KOPT-K1 (cell line): ENCODE results near the gene ASCC3.
"Not testable (repeated sequence)": the region's sequence is repeated elsewhere in the genome, so short reads cannot be mapped to it uniquely, and the experiment has no call there.

Experiments used
- H3K27ac ChIP-seq: fragments of 200-600 bp; sonication (generic); 2 replicates; pipeline ENCODE4 v1.5.1; 2016; ENCODE audit warnings: antibody characterized with exemption, mild to moderate bottlenecking, low read depth, low read length; ENCODE audit not compliant: poor library complexity, severe bottlenecking
- H3K36me3 ChIP-seq: fragments of 200-600 bp; sonication (generic); 2 replicates; pipeline ENCODE4 v1.5.1; 2017; ENCODE audit warnings: antibody characterized with exemption, mild to moderate bottlenecking, low read length, moderate library complexity; ENCODE audit not compliant: insufficient read depth
- H3K9me3 ChIP-seq: fragments of 200-600 bp; sonication (generic); 2 replicates; pipeline ENCODE4 v1.5.1; 2017; ENCODE audit warnings: antibody characterized with exemption, low read length, mild to moderate bottlenecking; ENCODE audit not compliant: insufficient read depth, poor library complexity, severe bottlenecking

Gene ASCC3

DNA sequence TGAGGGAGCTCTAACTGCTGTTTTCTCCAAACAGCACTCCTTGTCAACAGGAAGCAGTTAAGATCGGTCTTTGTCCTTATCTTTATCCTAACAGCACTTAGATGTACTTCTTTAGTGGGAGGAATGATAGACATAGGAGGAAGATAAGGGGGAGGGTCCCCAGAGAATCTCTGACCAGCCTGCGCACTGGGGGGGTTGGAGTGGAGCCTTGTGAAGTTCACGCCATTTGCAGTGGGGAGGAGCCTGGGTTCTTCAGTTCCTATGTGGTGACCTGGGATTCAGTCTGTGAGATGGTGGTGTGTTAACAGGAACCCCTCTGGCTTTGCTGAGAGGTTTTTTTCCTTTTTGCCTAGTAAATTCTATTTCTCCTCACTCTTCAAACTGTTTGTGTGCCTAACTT, 18.1 kb upstream of the ASCC3 start:
- H3K27ac ChIP-seq = no peak overlapping the region
- no peaks in the 10 kb centered on the region for H3K36me3 ChIP-seq
- no peaks in the 10 kb centered on the region for H3K9me3 ChIP-seq

DNA sequence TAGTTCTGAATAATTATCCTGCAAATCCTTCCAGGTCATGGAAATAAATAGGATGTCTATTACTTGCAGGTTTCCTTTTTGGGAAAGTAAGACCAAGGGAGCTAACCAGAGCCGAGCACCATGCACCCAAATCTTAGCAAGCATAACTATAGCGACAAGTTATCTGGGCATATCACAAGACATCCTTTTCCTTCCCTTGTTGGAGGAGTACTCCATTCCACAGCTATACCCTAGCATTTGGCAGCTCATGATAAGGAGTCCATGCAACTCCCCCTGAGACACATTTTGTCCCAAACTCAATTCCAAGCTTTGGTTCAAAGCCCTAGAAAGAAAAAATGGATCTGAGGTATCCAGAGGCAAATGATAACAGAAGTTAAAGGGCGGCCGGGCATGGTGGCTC, 16.5 kb upstream of the ASCC3 start:
- Histone ChIP-seq H3K9me3 (no peaks in the 10 kb centered on the region), H3K36me3 (no peaks in the 10 kb centered on the region), H3K27ac (no peak overlapping the region)

DNA sequence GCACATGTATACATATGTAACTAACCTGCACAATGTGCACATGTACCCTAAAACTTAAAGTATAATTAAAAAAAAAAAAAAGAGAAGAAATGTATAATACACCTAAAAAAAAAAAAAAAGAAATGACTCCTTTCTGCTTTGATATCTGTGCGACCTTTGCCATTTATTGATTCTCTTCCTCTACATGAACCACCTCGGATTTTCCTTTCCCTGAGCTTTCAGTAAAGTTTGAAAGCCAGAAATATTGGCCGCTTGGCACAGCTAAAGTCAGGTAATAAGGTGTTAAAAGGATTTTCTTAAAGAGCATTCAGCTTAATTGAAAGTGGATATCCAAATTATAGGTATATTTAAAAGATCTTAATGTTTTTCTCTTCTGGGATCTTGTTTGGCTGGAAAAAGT, 12.6 kb upstream of the ASCC3 start:
- no peaks in the 10 kb centered on the region for H3K9me3 ChIP-seq
- H3K36me3 ChIP-seq = no peaks in the 10 kb centered on the region
- no peak overlapping the region for H3K27ac ChIP-seq

DNA sequence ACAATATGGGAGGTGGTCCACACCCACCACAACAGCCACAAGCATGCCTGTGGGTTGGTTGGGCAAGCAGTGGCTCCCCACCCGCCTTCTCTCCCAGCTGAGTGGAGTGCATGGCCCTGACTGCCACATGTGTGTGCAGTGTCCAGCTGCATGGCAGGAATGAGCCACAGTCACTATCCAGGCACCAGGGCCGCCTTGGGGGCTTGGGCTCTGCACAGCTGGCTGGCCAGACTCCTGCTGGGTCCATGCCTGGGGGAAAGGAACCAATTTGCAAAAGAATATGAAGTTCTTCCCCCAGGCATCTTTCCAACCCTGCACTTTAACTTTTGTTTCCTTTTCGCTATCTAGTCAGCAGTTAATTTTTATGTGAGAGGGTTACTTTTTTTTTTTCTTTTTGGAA, 11.6 kb upstream of the ASCC3 start:
- H3K36me3 ChIP-seq = no peaks in the 10 kb centered on the region
- H3K27ac ChIP-seq = no peak overlapping the region
- H3K9me3 ChIP-seq = no peaks in the 10 kb centered on the region

DNA sequence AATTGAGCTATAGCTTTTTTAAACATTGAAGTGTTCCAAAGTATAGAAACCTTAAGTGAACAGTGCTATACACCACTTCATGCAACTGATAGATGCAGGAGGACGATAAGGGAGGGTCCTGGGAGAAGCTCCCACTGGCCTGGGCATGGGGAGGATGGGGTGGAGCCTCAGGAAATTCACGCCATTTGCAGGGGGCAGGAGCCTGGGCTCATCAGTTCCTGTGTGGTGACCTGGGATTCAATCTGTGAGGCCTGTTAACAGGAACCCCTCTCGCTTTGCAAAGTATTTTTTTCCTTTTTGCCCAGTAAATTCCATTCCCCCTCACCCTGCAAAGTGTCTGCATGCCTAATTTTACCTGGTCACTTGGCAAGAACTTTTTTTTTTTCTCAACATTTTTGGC, 11.0 kb upstream of the ASCC3 start:
- Histone ChIP-seq H3K9me3 (no peaks in the 10 kb centered on the region), H3K36me3 (no peaks in the 10 kb centered on the region), H3K27ac (no peak overlapping the region)

DNA sequence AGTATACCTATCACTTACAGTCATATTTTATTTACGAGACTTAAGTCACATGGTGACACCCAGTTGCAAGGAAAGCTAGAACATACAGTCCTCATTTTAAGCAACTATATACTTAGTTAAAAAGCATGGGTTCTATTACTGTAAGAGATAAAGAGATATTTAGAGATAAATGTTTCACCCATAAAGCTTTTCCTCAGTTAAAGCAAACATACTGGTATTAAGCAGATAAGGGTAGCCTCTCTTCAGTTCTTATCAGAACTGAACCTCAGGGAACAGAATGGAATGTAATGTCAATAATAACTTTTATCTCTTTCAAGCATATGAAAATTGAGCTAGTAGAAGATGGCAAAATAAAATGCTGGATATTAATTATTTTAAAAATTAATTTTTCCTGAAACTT, 9.9 kb upstream of the ASCC3 start:
- Histone ChIP-seq H3K36me3 (no peaks in the 10 kb centered on the region), H3K9me3 (no peaks in the 10 kb centered on the region), H3K27ac (no peak overlapping the region)

DNA sequence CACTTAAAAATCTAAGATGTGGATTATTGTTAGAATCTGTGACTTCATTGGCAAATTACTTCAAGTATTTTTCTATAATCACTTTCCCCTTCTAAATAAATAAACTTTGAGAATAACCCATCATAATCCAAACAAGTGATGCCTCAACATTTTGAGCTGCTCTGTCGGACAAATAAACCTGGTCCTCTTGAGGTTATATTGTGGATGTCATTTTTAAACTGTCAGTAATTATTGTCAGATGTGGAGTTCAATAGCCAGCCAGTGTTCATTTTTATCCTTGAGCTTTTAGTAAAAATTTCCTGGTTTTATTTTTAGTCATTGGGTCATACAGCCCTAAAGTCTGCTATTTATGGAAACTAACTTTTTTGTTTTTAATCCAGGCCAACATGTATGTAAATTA, 9.5 kb upstream of the ASCC3 start:
- H3K27ac ChIP-seq, H3K9me3 ChIP-seq, H3K36me3 ChIP-seq: not testable (repeated sequence)

DNA sequence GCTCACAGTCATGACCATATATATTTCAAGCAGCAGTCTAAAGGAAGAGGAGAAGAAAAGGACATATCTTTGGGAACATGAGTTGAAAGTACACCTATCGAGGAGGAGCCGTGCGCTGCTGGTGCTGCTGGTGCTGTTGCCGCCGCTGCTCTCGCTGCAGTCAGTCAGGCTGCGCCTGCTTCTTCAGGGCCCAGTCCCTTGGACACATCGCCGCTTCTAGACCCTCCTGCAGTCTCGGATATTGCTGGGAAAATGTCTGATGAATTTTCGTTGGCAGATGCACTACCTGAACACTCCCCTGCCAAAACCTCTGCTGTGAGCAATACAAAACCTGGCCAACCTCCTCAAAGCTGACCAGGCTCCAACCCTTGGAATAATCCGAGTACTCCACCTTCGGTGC, 8.2 kb upstream of the ASCC3 start:
- no peak overlapping the region for H3K27ac ChIP-seq
- H3K9me3 ChIP-seq = no peaks in the 10 kb centered on the region
- H3K36me3 ChIP-seq = no peaks in the 10 kb centered on the region

DNA sequence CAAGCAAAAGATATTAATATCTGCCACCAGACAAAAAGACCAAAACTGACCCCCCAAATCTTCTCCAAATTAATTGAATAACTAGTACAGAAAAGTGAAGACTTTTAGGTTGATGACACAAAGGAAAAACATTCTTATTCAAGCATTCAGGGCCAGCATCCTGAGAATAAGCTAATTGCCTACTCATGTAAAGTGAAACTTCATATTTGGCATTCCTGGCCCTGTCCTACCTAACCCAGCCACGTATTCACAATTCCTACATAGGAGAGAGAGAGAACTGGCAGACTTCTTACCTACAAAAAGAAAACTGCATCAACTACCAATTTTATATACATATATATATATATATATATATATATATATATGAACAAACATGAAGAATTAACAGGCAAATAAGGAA, 4.9 kb upstream of the ASCC3 start:
- no peaks in the 10 kb centered on the region for H3K36me3 ChIP-seq
- no peak overlapping the region for H3K27ac ChIP-seq
- H3K9me3 ChIP-seq = no peaks in the 10 kb centered on the region

DNA sequence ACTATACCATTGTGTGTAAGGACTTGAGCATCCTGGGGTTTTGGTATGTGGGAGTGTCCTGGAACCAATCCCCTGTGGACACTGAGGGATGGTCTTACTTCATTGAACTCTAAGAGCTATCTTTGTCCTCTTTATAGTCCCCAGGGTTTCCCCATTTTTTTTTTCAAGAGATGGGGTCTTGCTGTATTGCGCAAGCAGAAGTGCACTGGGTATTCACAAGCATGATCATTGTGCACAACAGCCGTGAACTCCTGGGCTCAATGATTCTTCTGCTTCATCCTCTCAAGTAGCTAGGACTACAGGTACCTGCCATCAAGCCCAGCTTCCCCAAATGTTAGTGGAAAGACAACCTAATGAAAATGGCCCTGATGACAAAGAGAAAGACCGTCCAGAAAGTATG, 2.2 kb upstream of the ASCC3 start:
- Histone ChIP-seq H3K36me3 (no peaks in the 10 kb centered on the region), H3K9me3 (no peaks in the 10 kb centered on the region)

DNA sequence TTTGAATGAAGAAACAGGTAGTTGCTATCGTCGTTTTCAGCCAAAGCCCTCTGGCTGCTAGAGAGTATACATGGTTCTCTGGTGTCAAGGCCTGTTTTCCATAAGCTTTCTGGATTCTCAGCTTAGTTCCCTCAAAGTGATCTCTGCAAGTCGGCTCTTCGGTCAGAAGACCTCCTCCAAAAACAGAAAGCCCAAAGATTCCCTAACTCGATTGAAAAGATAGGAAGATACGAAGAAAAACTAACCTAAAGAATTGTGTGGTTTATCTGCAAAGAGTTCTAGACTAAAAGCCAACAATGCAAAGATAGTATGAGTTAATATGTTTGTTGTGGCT, 545 bp upstream of the ASCC3 start:
- H3K36me3 ChIP-seq = no peaks in the 10 kb centered on the region
- no peaks in the 10 kb centered on the region for H3K9me3 ChIP-seq
- H3K27ac ChIP-seq = peak overlapping the region; percentile 80

More for the DNA sequence above, 2.2 kb upstream of the ASCC3 start:
- no peak overlapping the region for H3K27ac ChIP-seq

DNA sequence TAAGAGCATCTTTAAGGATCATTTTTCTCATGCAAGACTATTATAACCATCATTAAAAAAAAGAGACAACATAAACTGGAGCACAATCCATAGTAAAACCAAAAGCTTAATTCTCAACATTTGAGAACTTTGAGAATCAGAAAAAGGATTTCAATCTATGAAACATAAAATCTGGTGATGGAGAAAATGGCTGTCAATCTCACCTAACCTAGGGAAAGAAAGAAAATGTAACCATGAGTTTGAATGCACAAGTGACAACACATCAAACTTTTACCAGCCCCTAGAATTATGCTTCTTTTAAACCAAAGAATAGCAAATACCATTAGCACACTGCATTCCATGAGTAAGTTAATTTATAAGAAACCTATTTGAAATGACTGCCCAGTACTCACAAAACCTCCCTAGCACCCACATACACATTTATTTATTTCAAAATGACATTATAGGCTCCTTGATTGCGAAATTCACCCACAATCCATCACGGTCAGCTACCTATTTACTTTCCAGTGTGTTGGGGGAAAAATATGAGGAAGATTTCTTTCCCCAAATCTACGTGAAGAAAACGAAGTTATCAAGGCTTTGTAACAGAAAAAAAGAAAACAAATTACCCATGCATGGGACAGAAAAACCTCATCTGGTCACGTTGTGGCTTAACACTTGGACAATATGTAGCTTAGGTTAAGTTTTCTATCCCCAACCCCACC, 828 bp downstream of the ASCC3 start:
- Histone ChIP-seq H3K9me3 (no peaks in the 10 kb centered on the region), H3K36me3 (peaks cover 9% of the 10 kb centered on the region; the same call in 1 of the 2 replicates), H3K27ac (peak overlapping the region; percentile 80)

DNA sequence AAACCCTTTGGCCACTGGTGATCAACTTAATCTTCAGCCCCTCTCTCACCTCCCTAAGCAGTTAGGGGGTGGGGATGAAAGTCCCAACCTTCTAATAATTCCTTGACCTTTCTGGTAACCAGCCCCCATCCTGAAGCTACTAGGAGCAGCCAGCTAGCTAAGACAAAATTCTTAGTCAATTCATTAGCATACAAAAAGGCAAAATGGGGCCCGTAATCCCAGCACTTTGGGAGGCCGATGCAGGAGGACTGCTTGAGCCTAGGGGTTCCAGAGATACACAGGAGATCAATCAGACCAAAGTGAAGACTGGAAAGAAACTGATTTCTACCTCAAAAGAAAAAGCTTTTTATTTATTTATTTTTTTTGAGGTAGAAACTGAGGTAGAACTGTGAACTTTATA, 1.8 kb downstream of the ASCC3 start:
- Histone ChIP-seq H3K27ac (no peak overlapping the region), H3K9me3 (no peaks in the 10 kb centered on the region), H3K36me3 (peaks cover 15% of the 10 kb centered on the region; the same call in 1 of the 2 replicates)

DNA sequence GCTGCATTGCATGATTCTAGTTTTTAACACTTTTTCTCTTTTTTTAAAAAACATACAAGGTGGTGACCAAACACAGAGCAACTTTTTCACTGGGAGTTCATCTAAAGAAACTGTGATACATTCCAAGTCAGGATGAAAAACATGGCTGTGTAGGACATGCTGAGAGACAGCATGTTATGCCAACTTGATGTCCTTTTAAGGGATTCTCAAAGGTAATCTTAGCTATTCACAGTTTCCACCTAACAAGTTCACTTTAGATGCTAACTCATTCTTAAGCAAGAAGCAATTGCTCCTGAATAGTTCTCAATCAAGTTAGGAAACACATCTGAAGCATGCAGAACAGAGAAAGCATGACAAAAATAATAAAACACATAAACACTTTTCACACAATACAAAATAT, 3.3 kb downstream of the ASCC3 start:
- Histone ChIP-seq H3K27ac (no peak overlapping the region), H3K36me3 (peaks cover 20% of the 10 kb centered on the region; the same call in 1 of the 2 replicates)

DNA sequence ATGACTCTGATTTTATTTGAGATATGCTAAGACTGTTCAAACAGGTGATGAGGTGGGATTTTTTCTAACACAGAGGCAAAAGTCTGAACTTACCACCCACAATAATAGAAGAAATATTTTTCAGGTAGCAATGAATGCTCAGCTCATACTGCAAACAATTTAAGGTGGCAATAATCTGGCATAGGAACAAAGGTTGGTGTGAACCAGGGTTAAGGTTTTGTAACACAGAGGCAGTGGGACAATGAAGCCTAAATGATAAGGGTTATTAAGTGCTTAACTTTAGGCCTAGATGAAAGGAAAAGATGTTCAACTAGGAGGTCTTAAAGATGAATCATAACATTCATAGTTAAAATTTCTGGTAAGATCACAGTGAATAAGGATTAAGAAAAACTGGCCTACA, 4.9 kb downstream of the ASCC3 start:
- H3K27ac ChIP-seq = no peak overlapping the region
- H3K36me3 ChIP-seq = peaks cover 33% of the 10 kb centered on the region
- peaks cover 7% of the 10 kb centered on the region for H3K9me3 ChIP-seq

More for the DNA sequence above, 3.3 kb downstream of the ASCC3 start:
- H3K9me3 ChIP-seq = peaks cover 7% of the 10 kb centered on the region

DNA sequence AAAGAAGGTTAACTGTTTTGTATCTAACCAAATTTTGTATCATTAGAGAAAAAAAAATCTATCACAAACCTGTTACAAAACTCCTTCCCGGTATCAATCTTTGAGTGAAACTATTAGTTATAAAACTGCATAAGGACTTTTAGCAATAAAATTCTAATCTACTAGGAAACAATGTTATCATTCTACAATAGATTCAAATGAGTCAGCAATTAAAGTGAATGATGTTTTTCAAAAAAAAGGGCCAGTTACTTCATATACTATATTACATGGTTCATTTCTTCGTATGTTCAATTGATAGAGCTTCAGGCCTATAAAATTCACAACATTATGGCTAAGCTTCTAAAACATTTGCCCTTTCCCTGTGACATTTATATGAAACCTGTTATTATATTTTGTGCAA, 15.6 kb downstream of the ASCC3 start:
- Histone ChIP-seq H3K27ac (no peak overlapping the region), H3K36me3 (peaks cover 76% of the 10 kb centered on the region), H3K9me3 (no peaks in the 10 kb centered on the region)
